AG04450 (cell line): ENCODE data around the gene CNIH3. TPM values are rescaled to one million over a fixed set of nuclear protein-coding genes. Genes with fewer than 3 reads are reported as not detected.
A peak's percentile ranks its signal among the peaks of the same experiment; 100 is the strongest.

ENCODE experiments used
- CTCF ChIA-PET: fragments of 300-600, 350-600 bp; formaldehyde crosslinking; extraction: SDS; loops from one replicate; lab custom pipeline; 2022; ENCODE audit warnings: antibody characterized with exemption, inconsistent platforms; lab: Charles Lee
- POLR2A ChIA-PET: fragments of 350-600 bp; formaldehyde crosslinking; extraction: SDS; loops from one replicate; lab custom pipeline; 2021; ENCODE audit warnings: antibody characterized with exemption, inconsistent platforms; lab: Yijun Ruan, JAX
- DNase-seq: peaks from one replicate; pipeline ENCODE4 v3.0.0-alpha.2; 2011; ENCODE audit warnings: low read depth, low spot score
- H3K27ac ChIP-seq: one replicate; pipeline ENCODE4 v1.5.1; 2012; ENCODE audit warnings: low read depth, low read length, control low read depth
- H3K27me3 ChIP-seq: one replicate; pipeline ENCODE4 v1.6.0; 2012; ENCODE audit warnings: low read length; ENCODE audit not compliant: control insufficient read depth, insufficient read depth
- H3K4me3 ChIP-seq: 2 replicates; pipeline ENCODE4 v1.5.1; 2011; ENCODE audit warnings: mild to moderate bottlenecking, low read depth, low read length, control low read depth
- H3K9me3 ChIP-seq: 2 replicates; pipeline ENCODE4 v1.5.1; 2012; ENCODE audit warnings: low read length; ENCODE audit not compliant: control insufficient read depth, insufficient read depth
- polyA plus RNA-seq: library from polyadenylated mRNA; depleted of rRNA; stranded (reverse); fragments of >200 nt; gene quantifications from 2 replicates; pipeline ENCODE4 v1.2.3, GENCODE V29; 2011
- TF ChIP-seq, protein P1 (sequence below): IDR thresholded peaks from 2 replicates; pipeline ENCODE4 v1.5.1; 2011; ENCODE audit warnings: low read depth, low read length, control low read depth, inconsistent platforms

CNIH3 gene
- polyA plus RNA-seq, 1 experiment, result 6.5 TPM

DNA sequence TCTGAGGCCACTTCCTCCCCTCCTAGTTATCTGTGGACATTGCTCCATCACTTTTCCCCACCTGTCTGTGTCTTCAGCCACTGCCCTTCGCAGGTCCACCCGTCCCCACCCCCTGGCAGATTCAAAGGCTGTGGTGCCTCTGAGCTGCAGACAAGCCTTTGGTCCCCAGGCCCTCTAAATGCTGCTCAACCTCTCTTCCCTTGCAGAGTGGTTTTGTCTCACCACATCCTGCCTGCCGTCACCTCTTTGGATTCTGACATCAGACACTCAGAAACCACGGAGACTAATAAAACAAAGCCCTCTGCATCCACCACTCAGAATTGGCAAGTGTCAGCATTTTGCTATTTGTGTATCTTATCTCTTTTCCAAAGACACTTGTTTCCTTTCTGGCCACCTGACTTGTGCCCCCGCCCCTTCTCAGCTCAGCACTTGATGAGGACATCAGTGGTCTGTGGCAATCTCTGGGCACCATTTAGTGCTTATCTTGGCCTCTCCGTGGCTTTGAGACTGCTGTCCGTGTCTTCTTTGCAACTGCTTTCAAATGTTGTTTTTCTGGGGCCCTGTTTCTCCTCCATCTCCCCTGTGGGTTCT lies 7.7 kb downstream of the CNIH3 start:
- TF ChIP-seq, protein P1, sequence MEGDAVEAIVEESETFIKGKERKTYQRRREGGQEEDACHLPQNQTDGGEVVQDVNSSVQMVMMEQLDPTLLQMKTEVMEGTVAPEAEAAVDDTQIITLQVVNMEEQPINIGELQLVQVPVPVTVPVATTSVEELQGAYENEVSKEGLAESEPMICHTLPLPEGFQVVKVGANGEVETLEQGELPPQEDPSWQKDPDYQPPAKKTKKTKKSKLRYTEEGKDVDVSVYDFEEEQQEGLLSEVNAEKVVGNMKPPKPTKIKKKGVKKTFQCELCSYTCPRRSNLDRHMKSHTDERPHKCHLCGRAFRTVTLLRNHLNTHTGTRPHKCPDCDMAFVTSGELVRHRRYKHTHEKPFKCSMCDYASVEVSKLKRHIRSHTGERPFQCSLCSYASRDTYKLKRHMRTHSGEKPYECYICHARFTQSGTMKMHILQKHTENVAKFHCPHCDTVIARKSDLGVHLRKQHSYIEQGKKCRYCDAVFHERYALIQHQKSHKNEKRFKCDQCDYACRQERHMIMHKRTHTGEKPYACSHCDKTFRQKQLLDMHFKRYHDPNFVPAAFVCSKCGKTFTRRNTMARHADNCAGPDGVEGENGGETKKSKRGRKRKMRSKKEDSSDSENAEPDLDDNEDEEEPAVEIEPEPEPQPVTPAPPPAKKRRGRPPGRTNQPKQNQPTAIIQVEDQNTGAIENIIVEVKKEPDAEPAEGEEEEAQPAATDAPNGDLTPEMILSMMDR, result no peak
- H3K27me3 ChIP-seq, result peaks cover 3% of the 10 kb centered on the region
- H3K27ac ChIP-seq, result peak overlapping the region; percentile 90
- H3K4me3 ChIP-seq, result no peak overlapping the region
- ChIA-PET CTCF (interaction anchor here (0.7 to 2.8 kb wide), 3 partner anchors 110 to 299 kb away, joined by 3 to 15 read pairs (median 8); no protein-coding TSS in a partner anchor), POLR2A (interaction anchor here (1.1 kb wide), 1 partner anchor 8 kb away, joined by 3 read pairs; no protein-coding TSS in a partner anchor)
- peak; percentile 74 for DNase-seq
- H3K9me3 ChIP-seq, result peaks cover 2% of the 10 kb centered on the region; the same call in 1 of the 2 replicates

DNA sequence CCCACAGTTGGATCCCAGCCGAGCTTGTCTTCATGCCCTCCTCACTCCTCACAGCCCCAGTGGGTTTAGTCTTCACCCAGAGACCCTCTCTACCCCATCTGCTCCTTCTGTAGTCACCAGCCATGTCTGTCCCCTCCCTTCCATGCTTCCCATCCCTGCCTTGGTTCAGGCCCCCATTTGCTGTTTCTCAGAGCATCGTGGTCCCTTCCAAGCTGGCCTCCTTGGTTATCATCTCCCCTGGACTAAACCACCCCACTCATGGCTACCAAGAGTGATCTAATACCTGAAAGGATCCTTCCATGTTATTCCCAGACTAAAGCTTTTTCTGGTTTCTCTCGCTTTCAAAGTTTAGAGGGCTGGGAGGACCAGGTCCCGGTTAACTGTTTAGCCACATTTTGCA lies 8.3 kb downstream of the CNIH3 start:
- POLR2A ChIA-PET, result interaction anchor here (1.1 kb wide), 1 partner anchor 8 kb away, joined by 3 read pairs; no protein-coding TSS in a partner anchor
- Histone ChIP-seq H3K9me3 (peaks cover 2% of the 10 kb centered on the region; the same call in 1 of the 2 replicates), H3K27me3 (no peaks in the 10 kb centered on the region), H3K4me3 (no peak overlapping the region), H3K27ac (peak overlapping the region; percentile 90)
- CTCF ChIA-PET, result interaction anchor here (0.7 to 2.0 kb wide), 3 partner anchors 20 to 298 kb away, joined by 3 to 5 read pairs (median 3); no protein-coding TSS in a partner anchor
- TF ChIP-seq, protein P1, result no peak
- no peak for DNase-seq

DNA sequence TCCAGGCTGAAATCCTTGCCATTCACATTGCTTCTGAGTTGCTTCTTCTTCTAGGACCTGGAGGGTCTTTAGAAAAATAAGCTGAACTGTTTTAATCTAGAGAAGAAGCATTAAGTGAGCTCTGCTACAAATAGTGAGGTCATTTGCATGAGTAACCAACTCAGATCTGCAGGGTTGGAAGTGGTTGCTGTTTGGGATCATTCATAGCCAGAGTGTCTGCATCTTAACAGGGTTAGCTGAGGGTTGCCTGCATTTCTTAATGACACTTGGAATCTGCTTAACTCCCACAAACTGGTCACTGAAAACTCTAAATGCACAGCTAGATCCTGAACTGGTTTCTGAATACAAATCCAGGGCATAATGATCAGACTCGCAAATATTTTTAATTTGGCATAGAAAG lies 9.9 kb downstream of the CNIH3 start:
- no peaks in the 10 kb centered on the region for H3K27me3 ChIP-seq
- H3K4me3 ChIP-seq, result no peak overlapping the region
- TF ChIP-seq, protein P1, result no peak
- no peak for DNase-seq
- peaks cover 2% of the 10 kb centered on the region; the same call in 1 of the 2 replicates for H3K9me3 ChIP-seq
- ChIA-PET POLR2A (no interaction called here), CTCF (interaction anchor here (1.3 to 2.0 kb wide), 4 partner anchors 18 to 297 kb away, joined by 3 to 6 read pairs (median 6); no protein-coding TSS in a partner anchor)
- no peak overlapping the region for H3K27ac ChIP-seq

DNA sequence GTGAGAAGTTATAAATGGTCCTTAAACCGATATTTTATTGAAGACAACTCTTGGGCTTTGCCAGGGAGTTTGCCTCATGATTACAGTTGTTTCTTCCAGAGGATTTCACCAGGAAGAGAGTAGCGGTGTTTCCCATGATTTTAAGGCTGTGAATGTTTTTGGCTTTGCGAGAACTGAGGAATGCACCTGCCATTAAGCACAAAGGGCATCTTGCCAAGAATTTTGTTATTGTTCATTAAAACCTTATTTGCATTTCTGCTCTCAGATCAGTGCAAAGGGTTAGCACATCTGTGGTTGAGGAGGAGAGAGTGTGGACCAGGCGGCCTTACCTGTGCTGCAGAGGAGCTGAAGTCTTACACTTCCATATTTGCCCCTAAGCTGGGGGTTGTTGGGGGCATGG lies 13.8 kb downstream of the CNIH3 start:
- ChIA-PET POLR2A (no interaction called here), CTCF (no interaction called here)
- DNase-seq, result no peak
- no peak overlapping the region for H3K4me3 ChIP-seq
- no peaks in the 10 kb centered on the region for H3K27me3 ChIP-seq
- H3K9me3 ChIP-seq, result no peaks in the 10 kb centered on the region
- no peak overlapping the region for H3K27ac ChIP-seq
- TF ChIP-seq, protein P1, result no peak
